ENCODE data around the gene GTPBP4. TPM values are rescaled to one million over a fixed set of nuclear protein-coding genes. Genes with fewer than 3 reads are reported as not detected.
A peak's percentile ranks its signal among the peaks of the same experiment; 100 is the strongest.

The GTPBP4 gene
- total and polyA plus RNA-seq, 9 of the 15 experiments (the other 6 are each of a cell fraction or from before 2014, with no cell fraction given): 79.0 to 155 (median 128) TPM

GRCh38 chr10:987870-988666 lies at the start of gene GTPBP4 (continued):
- TF ChIP-seq ZBTB12 (CRISPR knock-in tag; IDR thresholded peaks at IDR 0.05) (peak; percentile 90), FOXP1 (CRISPR knock-in tag; IDR thresholded peaks at IDR 0.05) (no peak), TFE3 (CRISPR knock-in tag; IDR thresholded peaks at IDR 0.05) (no peak), TBL1XR1 (IDR thresholded peaks at IDR 0.05; ENCODE audit: low read length in 2 of 2) (no peak; a peak in 1 of 4 replicates), TAF15 (IDR thresholded peaks at IDR 0.05; ENCODE audit: low read depth, low read length) (no peak), ZNF699 (CRISPR knock-in tag; IDR thresholded peaks at IDR 0.05; ENCODE audit: insufficient replicate concordance) (no peak), SRSF9 (IDR thresholded peaks at IDR 0.05; ENCODE audit: borderline replicate concordance, low read depth, low read length) (no peak), POLR2AphosphoS5 (IDR thresholded peaks at IDR 0.05; ENCODE audit: control insufficient read depth, insufficient read depth, low read depth, low read length) (peak; percentile 81), ARHGAP35 (IDR thresholded peaks at IDR 0.05; ENCODE audit: partially characterized antibody) (no peak), OTX1 (CRISPR knock-in tag; IDR thresholded peaks at IDR 0.05) (no peak), ZNF197 (CRISPR knock-in tag; IDR thresholded peaks at IDR 0.05; ENCODE audit: low read depth) (no peak), ZNF511 (CRISPR knock-in tag; IDR thresholded peaks at IDR 0.05) (0 out of 2 replicates have a peak, but pooled peaks have one; percentile 36), ZNF717 (CRISPR knock-in tag; IDR thresholded peaks at IDR 0.05) (no peak), ETV1 (tag; conservative IDR thresholded peaks at IDR 0.05; ENCODE audit: low read depth) (peak; percentile 73), ZNF384 (IDR thresholded peaks at IDR 0.05; ENCODE audit: low read depth, low read length) (no peak), SRSF3 (IDR thresholded peaks at IDR 0.05; ENCODE audit: insufficient read depth, low read length) (no peak), GMEB1 (CRISPR knock-in tag; IDR thresholded peaks at IDR 0.05) (peak; percentile 72; the same call in 1 of the 2 replicates), ATF2 (CRISPR knock-in tag; IDR thresholded peaks at IDR 0.05) (no peak), POLR2G (IDR thresholded peaks at IDR 0.05; ENCODE audit: low read depth, low read length) (peak; percentile 98)

All from K562 (cell line).